Activated CD8-positive, alpha-beta T cell treated with anti-CD3 and anti-CD28 coated beads, Interleukin-2, amount 10 ng/mL, durations not matched to agents 7 days and 5 days (primary cell): ENCODE measurements around the gene CTU1. TPM values are rescaled to one million over a fixed set of nuclear protein-coding genes. Genes with fewer than 3 reads are reported as not detected.

Experiments
- ATAC-seq: fragments of 150-1000 bp; cut with Tn5 transposase; one replicate; pipeline ENCODE4 v1.10.0; 2021; ENCODE audit warnings: moderate library complexity
- CTCF ChIA-PET: fragments of 350-600 bp; sonication (Branson Sonifier 250); formaldehyde crosslinking; loops from one replicate; lab custom pipeline; 2021; ENCODE audit warnings: antibody characterized with exemption; lab: Charles Lee
- POLR2A ChIA-PET: fragments of 350-600 bp; sonication (Branson Sonifier 250); formaldehyde crosslinking; loops from one replicate; lab custom pipeline; 2021; ENCODE audit warnings: antibody characterized with exemption; lab: Charles Lee
- DNase-seq: peaks from one replicate; pipeline ENCODE4 v3.0.0-alpha.2; 2020
- H3K27ac Mint-ChIP-seq: one replicate; pipeline ENCODE4 v1.8.0; 2021; ENCODE audit warnings: mild to moderate bottlenecking, mixed read lengths
- H3K27me3 Mint-ChIP-seq: one replicate; pipeline ENCODE4 v1.8.0; 2021; ENCODE audit warnings: low read depth, mixed read lengths
- H3K36me3 Mint-ChIP-seq: one replicate; pipeline ENCODE4 v1.8.0; 2021; ENCODE audit warnings: low read depth, mixed read lengths
- H3K4me1 Mint-ChIP-seq: one replicate; pipeline ENCODE4 v1.8.0; 2021; ENCODE audit warnings: low read depth, mixed read lengths
- H3K4me3 Mint-ChIP-seq: one replicate; pipeline ENCODE4 v1.8.0; 2021; ENCODE audit warnings: mild to moderate bottlenecking, mixed read lengths
- H3K9me3 Mint-ChIP-seq: one replicate; pipeline ENCODE4 v1.8.0; 2022; ENCODE audit warnings: mixed read lengths; ENCODE audit not compliant: insufficient read depth
- total RNA-seq, 2 experiments: library from RNA; stranded (reverse); gene quantifications; one replicate each; pipeline ENCODE4 v1.2.3, GENCODE V29; 2021

The CTU1 gene
- total RNA-seq, 2 experiments from 2014 or later, result 8.7 to 10.0 TPM

- POLR2A ChIA-PET, result no interaction called here
- Mint-ChIP-seq H3K4me1 (no peaks in the 10 kb centered on the region), H3K36me3 (no peaks in the 10 kb centered on the region), H3K27me3 (no peaks in the 10 kb centered on the region), H3K4me3 (no peak overlapping the region), H3K27ac (no peak overlapping the region), H3K9me3 (no peaks in the 10 kb centered on the region)
- no peak for DNase-seq
- no peak for ATAC-seq
- CTCF ChIA-PET, result no interaction called here
These were observed 17.7 kb downstream of the CTU1 start for GRCh38 chr19:51090471-51090870.

- H3K36me3 Mint-ChIP-seq, result no peaks in the 10 kb centered on the region
- H3K9me3 Mint-ChIP-seq, result no peaks in the 10 kb centered on the region
- H3K4me1 Mint-ChIP-seq, result no peaks in the 10 kb centered on the region
- no peak for ATAC-seq
- H3K4me3 Mint-ChIP-seq, result no peak overlapping the region
- ChIA-PET POLR2A (no interaction called here), CTCF (no interaction called here)
- no peaks in the 10 kb centered on the region for H3K27me3 Mint-ChIP-seq
- no peak for DNase-seq
- H3K27ac Mint-ChIP-seq, result no peak overlapping the region
These were observed 18.4 kb downstream of the CTU1 start for GRCh38 chr19:51089786-51090185.

- Mint-ChIP-seq H3K4me1 (no peaks in the 10 kb centered on the region), H3K27ac (no peak overlapping the region), H3K36me3 (no peaks in the 10 kb centered on the region), H3K27me3 (no peaks in the 10 kb centered on the region), H3K4me3 (no peak overlapping the region), H3K9me3 (no peaks in the 10 kb centered on the region)
- no peak for DNase-seq
- POLR2A ChIA-PET, result no interaction called here
- CTCF ChIA-PET, result interaction anchor here (0.5 kb wide), 1 partner anchor 1750 kb away, joined by 4 read pairs; no protein-coding TSS in a partner anchor
- ATAC-seq, result no peak
These were observed 21.9 kb downstream of the CTU1 start for GRCh38 chr19:51086153-51086850.

- ATAC-seq (no peak), DNase-seq (no peak)
- H3K4me3 Mint-ChIP-seq, result no peak overlapping the region
- H3K27ac Mint-ChIP-seq, result no peak overlapping the region
- H3K36me3 Mint-ChIP-seq, result no peaks in the 10 kb centered on the region
- ChIA-PET POLR2A (no interaction called here), CTCF (no interaction called here)
- no peaks in the 10 kb centered on the region for H3K9me3 Mint-ChIP-seq
- H3K4me1 Mint-ChIP-seq, result no peaks in the 10 kb centered on the region
- no peaks in the 10 kb centered on the region for H3K27me3 Mint-ChIP-seq
These were observed 23.7 kb downstream of the CTU1 start for GRCh38 chr19:51084505-51084904.

GRCh38 chr19:51083783-51084182 lies 24.4 kb downstream of the CTU1 start:
- Mint-ChIP-seq H3K4me1 (no peaks in the 10 kb centered on the region), H3K4me3 (no peak overlapping the region), H3K9me3 (no peaks in the 10 kb centered on the region), H3K27ac (no peak overlapping the region), H3K36me3 (no peaks in the 10 kb centered on the region), H3K27me3 (no peaks in the 10 kb centered on the region)
- no peak for DNase-seq
- ChIA-PET POLR2A (no interaction called here), CTCF (no interaction called here)
- no peak for ATAC-seq

- Mint-ChIP-seq H3K4me1 (no peaks in the 10 kb centered on the region), H3K4me3 (no peak overlapping the region), H3K27me3 (no peaks in the 10 kb centered on the region), H3K9me3 (no peaks in the 10 kb centered on the region), H3K27ac (no peak overlapping the region), H3K36me3 (no peaks in the 10 kb centered on the region)
- POLR2A ChIA-PET, result no interaction called here
- ATAC-seq (no peak), DNase-seq (no peak)
- CTCF ChIA-PET, result no interaction called here
These were observed 25.0 kb downstream of the CTU1 start for GRCh38 chr19:51083181-51083580.

- CTCF ChIA-PET, result no interaction called here
- no peak for ATAC-seq
- Mint-ChIP-seq H3K4me3 (no peak within 1 kb of the TSS), H3K9me3 (no peaks in the 10 kb centered on the region), H3K36me3 (no peaks in the 10 kb centered on the region), H3K4me1 (no peaks in the 10 kb centered on the region), H3K27ac (no peak within 1 kb of the TSS), H3K27me3 (no peaks in the 10 kb centered on the region)
- POLR2A ChIA-PET, result no interaction called here
- DNase-seq, result no peak
These were observed 25.6 kb downstream of the CTU1 start, which contains the start of gene KLK14 for GRCh38 chr19:51082611-51083010. Gene KLK14, minus strand, starts transcription at chr19:51082887. Its CDS starts 273 bp downstream, at chr19:51082614.

GRCh38 chr19:51081476-51081875 lies 26.7 kb downstream of the CTU1 start:
- H3K9me3 Mint-ChIP-seq, result no peaks in the 10 kb centered on the region
- ChIA-PET POLR2A (no interaction called here), CTCF (no interaction called here)
- H3K4me3 Mint-ChIP-seq, result no peak overlapping the region
- no peaks in the 10 kb centered on the region for H3K4me1 Mint-ChIP-seq
- ATAC-seq, result no peak
- no peak overlapping the region for H3K27ac Mint-ChIP-seq
- no peaks in the 10 kb centered on the region for H3K27me3 Mint-ChIP-seq
- H3K36me3 Mint-ChIP-seq, result no peaks in the 10 kb centered on the region
- no peak for DNase-seq

GRCh38 chr19:51079481-51080110 lies 28.6 kb downstream of the CTU1 start:
- ChIA-PET CTCF (interaction anchor here (1.2 kb wide), 1 partner anchor 17 kb away, joined by 3 read pairs; no protein-coding TSS in a partner anchor), POLR2A (no interaction called here)
- no peak for ATAC-seq
- Mint-ChIP-seq H3K27me3 (peaks cover 2% of the 10 kb centered on the region), H3K4me3 (no peak overlapping the region), H3K9me3 (no peaks in the 10 kb centered on the region), H3K36me3 (no peaks in the 10 kb centered on the region), H3K4me1 (no peaks in the 10 kb centered on the region), H3K27ac (no peak overlapping the region)
- no peak for DNase-seq

- Mint-ChIP-seq H3K27ac (no peak overlapping the region), H3K27me3 (peaks cover 9% of the 10 kb centered on the region), H3K4me1 (no peaks in the 10 kb centered on the region), H3K36me3 (no peaks in the 10 kb centered on the region), H3K9me3 (no peaks in the 10 kb centered on the region), H3K4me3 (no peak overlapping the region)
- ChIA-PET POLR2A (no interaction called here), CTCF (no interaction called here)
- DNase-seq (no peak), ATAC-seq (no peak)
These were observed 29.5 kb downstream of the CTU1 start for GRCh38 chr19:51078731-51079130.

- POLR2A ChIA-PET, result no interaction called here
- no peak overlapping the region for H3K27ac Mint-ChIP-seq
- peaks cover 9% of the 10 kb centered on the region for H3K27me3 Mint-ChIP-seq
- DNase-seq, result no peak
- H3K4me1 Mint-ChIP-seq, result no peaks in the 10 kb centered on the region
- ATAC-seq, result peak; percentile 39
- no peaks in the 10 kb centered on the region for H3K36me3 Mint-ChIP-seq
- H3K4me3 Mint-ChIP-seq, result no peak overlapping the region
- no peaks in the 10 kb centered on the region for H3K9me3 Mint-ChIP-seq
- CTCF ChIA-PET, result no interaction called here
These were observed 30.1 kb downstream of the CTU1 start for GRCh38 chr19:51078104-51078503.

- H3K27ac Mint-ChIP-seq, result no peak overlapping the region
- CTCF ChIA-PET, result no interaction called here
- POLR2A ChIA-PET, result no interaction called here
- ATAC-seq, result no peak
- DNase-seq, result no peak
- peaks cover 9% of the 10 kb centered on the region for H3K27me3 Mint-ChIP-seq
- no peaks in the 10 kb centered on the region for H3K9me3 Mint-ChIP-seq
- H3K36me3 Mint-ChIP-seq, result no peaks in the 10 kb centered on the region
- no peaks in the 10 kb centered on the region for H3K4me1 Mint-ChIP-seq
- no peak overlapping the region for H3K4me3 Mint-ChIP-seq
These were observed 31.5 kb downstream of the CTU1 start for GRCh38 chr19:51076631-51077213.
